HS-5 (cell line): ENCODE results near the gene ACE.

ENCODE experiments used
- DNase-seq: peaks from one replicate; pipeline ENCODE4 v3.0.0-alpha.2; 2012; ENCODE audit warnings: low read depth

ACE gene

GRCh38 chr17:63492940-63493339, 16.1 kb downstream of the ACE start:
- DNase-seq, result no peak

GRCh38 chr17:63493411-63493810, 16.6 kb downstream of the ACE start:
- no peak for DNase-seq

- no peak for DNase-seq
Observed at GRCh38 chr17:63494300-63494928, 17.6 kb downstream of the ACE start.

- DNase-seq, result no peak
Observed at GRCh38 chr17:63495491-63495890, 18.6 kb downstream of the ACE start.

- no peak for DNase-seq
Observed at GRCh38 chr17:63496177-63496576, 19.3 kb downstream of the ACE start.

- no peak for DNase-seq
Observed at GRCh38 chr17:63496663-63497400, 20.0 kb downstream of the ACE start.

GRCh38 chr17:63497708-63498483, 21.0 kb downstream of the ACE start:
- no peak for DNase-seq

GRCh38 chr17:63498626-63499195, 21.9 kb downstream of the ACE start:
- peak; percentile 30 for DNase-seq

- no peak for DNase-seq
Observed at GRCh38 chr17:63500543-63501390, 23.9 kb downstream of the ACE start.

GRCh38 chr17:63503341-63503705, 26.5 kb downstream of the ACE start:
- no peak for DNase-seq

- no peak for DNase-seq
Observed at GRCh38 chr17:63504261-63504660, 27.4 kb downstream of the ACE start.

- no peak for DNase-seq
Observed at GRCh38 chr17:63505341-63505740, 28.5 kb downstream of the ACE start.

GRCh38 chr17:63506627-63507026, 29.8 kb downstream of the ACE start:
- DNase-seq, result no peak

- no peak for DNase-seq
Observed at GRCh38 chr17:63511331-63511730, 34.5 kb downstream of the ACE start.

- no peak for DNase-seq
Observed at GRCh38 chr17:63512388-63512787, 35.5 kb downstream of the ACE start.

- DNase-seq, result no peak
Observed at GRCh38 chr17:63512896-63513644, 36.2 kb downstream of the ACE start.

- no peak for DNase-seq
Observed at GRCh38 chr17:63514477-63514876, 37.6 kb downstream of the ACE start.

GRCh38 chr17:63514974-63515373, 38.1 kb downstream of the ACE start:
- no peak for DNase-seq

- no peak for DNase-seq
Observed at GRCh38 chr17:63515426-63515825, 38.6 kb downstream of the ACE start.

- DNase-seq, result peak; percentile 47
Observed at GRCh38 chr17:63516910-63517824, 40.3 kb downstream of the ACE start.
